ENCODE data around the gene RFX7.

GRCh38 chr15:56056626-56057025 is 187.1 kb downstream of the RFX7 start:
- no peak for TF ChIP-seq EZH2 (IDR thresholded peaks at IDR 0.05; ENCODE audit: insufficient read depth, poor library complexity, severe bottlenecking)
- TF ChIP-seq EZH2phosphoT487 (IDR thresholded peaks at IDR 0.05; ENCODE audit: insufficient read depth, low read depth), result no peak
